H1 (cell line): ENCODE results near the gene WIPF3. TPM values are rescaled to one million over a fixed set of nuclear protein-coding genes. Genes with fewer than 3 reads are reported as not detected.

Experiments used
- CHD7 ChIP-seq: fragments of 300-600 bp; sonication (generic); IDR thresholded peaks from 2 replicates; pipeline ENCODE4 v1.7.1; 2012; ENCODE audit warnings: low read length, moderate library complexity, mild to moderate bottlenecking, inconsistent platforms; ENCODE audit not compliant: insufficient replicate concordance
- TAF1 ChIP-seq: IDR thresholded peaks from 2 replicates; pipeline ENCODE4 v1.6.1; 2011; ENCODE audit warnings: mild to moderate bottlenecking, low read depth, low read length
- polyA plus RNA-seq, 7 experiments: library from polyadenylated mRNA; depleted of rRNA in 3 of 7; stranded (reverse) in 5 of 7; unstranded in 2 of 7; fragments of >200 nt in 5 of 7; fragments of 200-250 nt in 2 of 7; gene quantifications; 1 replicate in 5 of 7; 2 replicates in 1 of 7; 4 replicates in 1 of 7; pipeline versions ENCODE4 v1.2.1 to v1.2.3, GENCODE V29; 2011 to 2013; ENCODE audit warnings: missing spikeins in 2 of 7, mixed read lengths in 2 of 7
- total RNA-seq: library from RNA; stranded (reverse); fragmentation: NEBNext Ultra II Directional; extraction: Animal tissue kit (Norgen Biotek cat#: 25700); gene quantifications from 2 replicates; pipeline ENCODE4 v1.2.1, GENCODE V29; 2021

Gene WIPF3
- total and polyA plus RNA-seq, 2 of the 8 experiments (the other 6 are each of a cell fraction or from before 2014, with no cell fraction given) = 5.0 to 12.1 TPM

GRCh38 chr7:29962035-29962434, 155.7 kb downstream of the WIPF3 start (continued):
- TF ChIP-seq CHD7 (no peak), TAF1 (no peak)
